HL-60/S4 (cell line): ENCODE measurements around the gene TCN2.
"Not testable (repeated sequence)": the region's sequence is repeated elsewhere in the genome, so short reads cannot be mapped to it uniquely, and the experiment has no call there.

Experiments
- in situ Hi-C: fragments of 300-500 bp; cut with MboI; formaldehyde crosslinking; loops from 2 replicates; pipeline ENCODE4 v1.14.3; 2022; ENCODE audit warnings: low sequenced_read_pairs

The TCN2 gene

DNA sequence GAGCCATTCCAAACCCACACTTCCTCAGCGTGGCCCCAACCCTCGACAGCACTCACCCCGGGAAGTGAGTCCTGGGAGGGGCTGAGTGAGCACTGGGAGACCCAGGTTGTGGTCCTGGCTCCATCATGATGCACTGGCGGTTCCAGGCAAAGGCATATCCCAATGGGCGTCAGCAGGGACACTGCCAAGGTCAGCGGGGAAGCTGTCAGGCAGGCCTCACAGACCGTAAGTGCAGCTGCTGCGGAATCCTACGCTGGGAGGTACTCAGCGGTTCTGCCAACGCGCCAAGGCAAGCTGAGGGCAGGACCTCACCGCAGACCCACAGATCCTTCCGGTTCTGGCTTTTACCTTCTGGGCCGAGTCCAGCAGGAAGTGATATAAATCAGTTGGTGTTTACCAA lies 31.1 kb upstream of the TCN2 start:
- in situ Hi-C loops: no loop called here

GRCh38 chr22:30578481-30578880 lies 28.5 kb upstream of the TCN2 start:
- in situ Hi-C loops: no loop called here

- in situ Hi-C loops: no loop called here
Observed at GRCh38 chr22:30580896-30581295, 26.1 kb upstream of the TCN2 start.

- in situ Hi-C loops: no loop called here
Observed at GRCh38 chr22:30582051-30582450, 24.9 kb upstream of the TCN2 start.

- in situ Hi-C loops: no loop called here
Observed at GRCh38 chr22:30582788-30583545, 24.0 kb upstream of the TCN2 start.

GRCh38 chr22:30584441-30584840 lies 22.5 kb upstream of the TCN2 start:
- in situ Hi-C loops: no loop called here

DNA sequence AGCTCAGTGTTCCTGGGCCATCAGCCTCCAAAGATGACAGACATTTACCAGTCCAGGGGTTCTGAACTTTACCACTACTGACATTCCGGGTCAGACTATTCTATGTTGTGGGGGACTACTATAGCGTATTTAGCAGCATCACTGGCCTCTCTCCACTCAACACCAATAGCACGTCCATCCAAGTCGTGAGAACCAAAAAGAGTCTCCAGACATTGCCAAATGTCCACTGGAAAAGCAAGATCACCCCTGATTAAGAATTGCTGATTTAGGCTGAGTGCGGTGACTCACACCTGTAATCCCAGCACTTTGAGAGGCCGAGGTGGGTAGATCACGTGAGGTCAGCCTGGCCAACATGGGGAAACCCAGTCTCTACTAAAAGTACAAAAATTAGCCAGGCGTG lies 20.6 kb upstream of the TCN2 start:
- in situ Hi-C loops: no loop called here

DNA sequence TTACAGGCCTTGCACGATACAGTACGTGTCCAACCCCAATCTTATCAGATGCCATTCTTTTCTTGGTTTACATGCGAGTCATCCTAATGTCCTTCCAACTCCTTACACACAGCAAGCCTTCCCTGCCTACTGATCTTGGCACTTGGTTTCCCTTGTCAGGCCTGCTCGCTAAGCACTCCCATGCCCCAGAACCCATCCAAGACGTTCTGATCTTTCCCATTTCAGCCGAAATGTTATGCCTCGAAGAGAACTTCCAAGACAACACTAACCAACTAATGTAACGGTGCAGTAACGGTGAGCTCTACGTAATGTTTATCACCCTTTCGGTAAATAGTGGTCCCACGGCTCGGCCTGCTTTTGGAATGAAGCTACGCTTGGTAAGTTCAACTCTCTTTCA lies 15.8 kb upstream of the TCN2 start:
- in situ Hi-C loops: no loop called here

GRCh38 chr22:30591588-30592359 lies 15.2 kb upstream of the TCN2 start, which contains the start of gene PES1:
Gene PES1 (minus strand): TSS chr22:30591910. CDS start chr22:30591833, 77 bp downstream.
- in situ Hi-C loops: no loop called here

DNA sequence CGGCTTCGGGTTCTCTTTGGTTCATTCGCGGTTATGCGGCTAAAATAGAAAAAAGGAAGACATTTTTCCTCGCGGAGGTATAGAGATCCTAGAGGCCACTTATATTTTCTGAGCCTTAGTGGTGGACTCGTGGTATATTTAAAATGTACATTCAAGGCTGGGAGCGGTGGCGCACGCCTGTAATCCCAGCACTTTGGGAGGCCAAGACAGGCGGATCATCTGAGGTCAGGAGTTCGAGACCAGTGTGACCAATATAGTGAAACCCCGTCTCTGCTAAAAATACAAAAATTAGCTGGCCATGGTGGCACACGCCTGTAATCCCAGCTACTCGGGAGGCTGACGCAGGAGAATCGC lies 14.6 kb upstream of the TCN2 start:
- in situ Hi-C loops: not testable (repeated sequence)

DNA sequence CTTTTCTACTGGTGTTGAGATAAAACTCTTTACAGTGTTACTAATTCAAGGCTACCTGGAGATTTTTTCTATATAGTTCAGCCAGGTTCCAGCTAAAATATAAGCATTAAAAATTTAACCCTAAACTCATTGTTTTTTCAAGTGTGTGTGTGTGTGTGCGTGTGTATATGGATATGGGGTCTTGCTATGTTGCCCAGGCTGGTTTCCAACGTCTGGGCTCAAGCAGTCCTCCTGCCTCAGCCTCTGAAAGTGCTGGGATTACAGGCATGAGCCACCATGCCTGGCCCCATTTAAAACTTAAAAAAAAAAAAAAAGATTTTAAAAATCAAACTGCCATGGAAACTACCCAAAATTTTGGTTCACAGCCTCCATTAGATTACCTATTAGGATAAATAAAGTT lies 10.8 kb upstream of the TCN2 start:
- in situ Hi-C loops: no loop called here

DNA sequence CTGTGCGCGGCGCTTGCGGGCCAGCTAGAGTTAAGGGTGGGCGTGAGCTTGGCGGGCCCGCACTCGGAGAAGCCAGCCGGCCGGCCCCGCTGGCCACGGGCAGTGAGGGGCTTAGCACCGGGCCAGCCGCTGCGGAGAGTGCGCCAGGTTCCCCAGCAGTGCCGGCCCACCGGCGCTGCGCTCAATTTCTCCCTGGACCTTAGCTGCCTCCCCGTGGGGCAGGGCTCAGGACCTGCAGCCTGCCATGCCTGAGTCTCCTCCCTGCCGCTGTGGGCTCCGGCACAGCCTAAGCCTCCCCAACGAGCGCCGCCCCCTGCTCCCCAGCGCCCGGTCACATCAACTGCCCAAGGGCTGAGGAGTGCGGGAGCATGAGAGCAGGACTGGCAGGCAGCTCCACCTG lies 10.1 kb upstream of the TCN2 start:
- in situ Hi-C loops: no loop called here

DNA sequence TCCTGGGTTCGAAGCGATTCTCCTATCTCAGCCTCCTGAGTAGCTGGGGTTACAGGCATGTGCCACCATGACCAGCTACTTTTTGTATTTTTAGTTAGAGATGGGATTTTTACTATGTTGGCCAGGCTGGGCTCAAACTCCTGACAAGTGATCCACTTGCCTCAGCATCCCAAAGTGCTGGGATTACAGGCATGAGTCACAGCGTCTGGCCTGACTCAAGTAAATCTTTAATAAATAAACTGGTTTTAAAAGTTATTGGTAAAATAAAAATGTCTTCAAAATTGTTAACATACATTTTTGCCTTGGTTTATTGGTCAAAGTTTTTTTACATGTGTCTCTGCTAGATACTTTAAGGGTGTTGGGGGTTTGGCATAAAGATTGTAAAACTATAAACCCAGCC lies 8.0 kb upstream of the TCN2 start:
- in situ Hi-C loops: no loop called here

DNA sequence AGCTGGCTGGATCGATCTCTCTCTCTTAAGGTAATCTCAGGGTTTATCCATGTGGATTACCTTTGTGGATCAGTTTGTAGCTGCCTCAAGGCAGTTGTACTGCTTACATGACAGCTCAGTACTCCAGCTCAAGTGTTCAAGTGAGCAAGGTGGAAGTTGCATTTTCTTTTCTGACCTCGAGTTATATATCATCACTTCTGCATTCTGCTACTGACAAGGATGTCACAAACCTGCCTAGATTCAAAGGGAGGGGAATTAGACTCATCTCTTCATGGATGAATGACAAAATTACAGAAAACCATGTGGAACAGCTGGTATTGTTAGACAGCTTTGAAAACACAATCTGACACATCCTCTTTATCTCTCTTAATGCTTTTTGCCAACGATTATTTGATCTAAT lies 6.1 kb upstream of the TCN2 start:
- in situ Hi-C loops: no loop called here

DNA sequence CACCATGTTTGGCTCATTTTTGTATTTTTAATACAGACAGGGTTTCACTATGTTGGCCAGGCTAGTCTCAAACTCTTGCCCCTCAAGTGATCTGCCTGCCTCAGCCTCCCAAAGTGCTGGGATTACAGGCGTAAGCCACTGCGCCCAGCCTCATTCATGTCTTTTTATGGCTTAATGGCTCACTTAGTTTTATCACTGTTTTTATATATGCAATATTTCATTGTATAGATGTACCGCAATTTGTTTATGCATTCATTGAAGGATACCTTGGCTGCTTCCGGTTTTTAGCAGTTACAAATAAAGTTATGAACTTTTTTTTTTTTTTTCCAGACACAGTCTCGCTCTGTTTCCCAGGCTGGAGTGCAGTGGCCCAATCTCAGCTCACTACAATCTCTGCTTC lies 5.5 kb upstream of the TCN2 start:
- in situ Hi-C loops: no loop called here

DNA sequence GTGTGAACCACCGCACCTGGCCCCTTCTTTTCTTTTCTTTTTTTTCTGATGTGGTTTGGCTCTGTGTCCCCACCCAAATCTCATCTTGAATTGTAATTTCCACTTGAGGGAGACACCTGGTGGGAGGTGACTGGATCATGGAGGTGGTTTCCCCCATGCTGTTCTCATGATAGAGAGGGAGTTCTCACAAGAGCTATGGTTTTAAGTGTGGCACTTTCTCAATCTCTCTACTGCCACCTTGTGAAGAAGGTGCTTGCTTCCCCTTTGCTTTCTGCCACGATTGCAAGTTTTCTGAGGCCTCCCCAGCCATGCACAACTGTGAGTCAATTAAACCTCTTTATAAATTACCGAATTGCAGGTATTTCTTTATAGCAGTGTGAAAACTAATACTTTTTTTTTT lies 4.9 kb upstream of the TCN2 start:
- in situ Hi-C loops: no loop called here

GRCh38 chr22:30603801-30604200 lies 3.2 kb upstream of the TCN2 start:
- in situ Hi-C loops: no loop called here

DNA sequence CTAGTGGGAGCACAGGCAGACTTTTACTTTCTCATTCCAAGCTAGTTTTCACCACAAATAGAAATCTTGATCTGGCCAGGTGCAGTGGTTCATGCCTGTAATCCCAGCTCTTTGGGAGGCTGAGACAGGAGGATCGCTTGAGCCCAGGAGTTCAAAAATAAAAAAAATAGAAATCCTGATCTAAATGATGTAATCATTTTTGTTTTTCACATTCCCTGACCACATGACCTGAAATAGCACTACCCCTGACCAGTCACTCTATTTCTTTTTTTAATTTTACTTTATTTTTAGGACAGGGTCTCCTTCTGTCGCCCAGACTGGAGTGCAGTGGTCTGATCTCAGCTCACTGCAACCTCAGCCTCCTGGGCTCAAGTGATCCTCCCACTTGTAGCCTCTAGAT lies 2.3 kb upstream of the TCN2 start:
- in situ Hi-C loops: no loop called here

GRCh38 chr22:30605449-30606110 lies 1.4 kb upstream of the TCN2 start:
- in situ Hi-C loops: no loop called here

DNA sequence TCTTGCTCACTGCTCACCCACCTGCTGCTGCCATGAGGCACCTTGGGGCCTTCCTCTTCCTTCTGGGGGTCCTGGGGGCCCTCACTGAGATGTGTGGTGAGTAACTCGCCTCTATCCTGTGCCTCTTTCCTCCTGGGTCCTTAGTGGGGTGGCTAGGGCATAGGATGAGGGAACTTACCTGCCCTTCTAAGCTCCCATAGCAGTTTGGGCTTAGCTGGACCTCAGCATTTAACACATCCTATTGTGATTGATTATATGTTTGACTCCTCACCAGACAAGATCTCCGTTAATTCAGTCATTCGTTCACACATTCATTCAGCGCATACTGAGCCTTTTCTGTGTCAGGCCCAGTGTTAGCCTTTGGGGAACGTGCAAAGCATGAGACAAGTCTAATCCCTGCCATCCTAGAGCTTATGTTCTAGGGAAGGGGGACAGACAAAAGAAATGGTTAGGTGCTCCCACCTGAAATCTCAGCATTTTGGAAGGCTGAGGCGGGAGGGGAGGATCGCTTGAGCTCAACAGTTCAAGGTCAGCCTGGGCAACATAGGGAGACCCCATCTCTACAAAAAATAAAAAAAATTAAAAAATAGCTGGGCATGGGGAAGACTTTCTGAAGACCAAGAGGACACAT lies 441 bp downstream of the TCN2 start:
- in situ Hi-C loops: no loop called here

DNA sequence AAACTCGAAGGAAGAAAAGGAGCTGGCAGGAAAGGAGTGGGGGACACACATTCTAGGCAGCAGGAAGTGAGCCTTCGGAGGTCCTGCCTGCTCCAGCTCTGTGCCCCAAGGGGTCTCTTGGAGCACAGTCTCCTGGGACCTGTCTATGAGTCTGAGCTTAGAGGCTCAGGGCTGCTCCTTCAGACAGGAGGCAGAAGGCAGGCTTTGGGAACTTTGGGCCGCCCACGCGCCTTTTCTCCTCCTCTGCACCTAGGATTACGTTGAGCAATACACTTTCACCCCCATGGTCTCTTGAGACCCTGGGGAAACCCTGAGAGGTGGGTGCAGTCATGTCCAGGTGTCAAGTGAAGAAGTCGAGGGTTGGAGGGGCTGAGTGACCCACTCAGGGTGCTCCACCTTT lies 965 bp downstream of the TCN2 start:
- in situ Hi-C loops: no loop called here
